ENCODE measurements around the gene RRP7A. TPM values are rescaled to one million over a fixed set of nuclear protein-coding genes. Genes with fewer than 3 reads are reported as not detected.
"Not testable (repeated sequence)": the region's sequence is repeated elsewhere in the genome, so short reads cannot be mapped to it uniquely, and the experiment has no call there.

RRP7A gene
- total RNA-seq, 4 donors from 2014 or later: 26.2 to 26.5 (median 26.4) TPM

DNA sequence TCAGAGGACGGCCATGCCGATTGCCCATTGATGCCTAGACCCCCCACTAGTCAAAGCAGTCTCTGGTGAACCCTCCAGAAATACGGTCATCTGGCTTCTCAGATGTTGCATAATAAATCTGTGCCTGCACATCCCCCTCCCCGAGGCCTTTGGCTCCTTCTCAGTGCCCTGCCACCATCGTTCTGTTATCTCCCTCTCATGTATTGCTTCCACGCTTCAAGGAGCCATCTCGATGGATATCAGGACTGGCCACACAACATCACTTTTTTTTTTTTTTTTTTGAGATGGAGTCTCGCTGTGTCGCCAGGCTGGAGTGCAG is 1.6 kb upstream of the RRP7A start:
- Histone ChIP-seq H3K27ac (replicated peaks in 1 of 4) (no peak overlapping the region), H3K4me3 (no peak overlapping the region), H3K4me1 (peaks cover 8 to 20% (median 14%) of the 10 kb centered on the region in 4 donors), H3K9me3 (no peaks in the 10 kb centered on the region), H3K27me3 (no peaks in the 10 kb centered on the region), H3K36me3 (peaks cover 8 to 16% (median 11%) of the 10 kb centered on the region in 4 donors)
- intact Hi-C loops (cut with DNase I): no loop called here
- no peak for DNase-seq (ENCODE audit: extremely low spot score)
- TF ChIP-seq EP300 (IDR thresholded peaks at IDR 0.05): no peak
- no peak for TF ChIP-seq POLR2A (IDR thresholded peaks at IDR 0.05; ENCODE audit: low read depth)
- TF ChIP-seq, protein P1, sequence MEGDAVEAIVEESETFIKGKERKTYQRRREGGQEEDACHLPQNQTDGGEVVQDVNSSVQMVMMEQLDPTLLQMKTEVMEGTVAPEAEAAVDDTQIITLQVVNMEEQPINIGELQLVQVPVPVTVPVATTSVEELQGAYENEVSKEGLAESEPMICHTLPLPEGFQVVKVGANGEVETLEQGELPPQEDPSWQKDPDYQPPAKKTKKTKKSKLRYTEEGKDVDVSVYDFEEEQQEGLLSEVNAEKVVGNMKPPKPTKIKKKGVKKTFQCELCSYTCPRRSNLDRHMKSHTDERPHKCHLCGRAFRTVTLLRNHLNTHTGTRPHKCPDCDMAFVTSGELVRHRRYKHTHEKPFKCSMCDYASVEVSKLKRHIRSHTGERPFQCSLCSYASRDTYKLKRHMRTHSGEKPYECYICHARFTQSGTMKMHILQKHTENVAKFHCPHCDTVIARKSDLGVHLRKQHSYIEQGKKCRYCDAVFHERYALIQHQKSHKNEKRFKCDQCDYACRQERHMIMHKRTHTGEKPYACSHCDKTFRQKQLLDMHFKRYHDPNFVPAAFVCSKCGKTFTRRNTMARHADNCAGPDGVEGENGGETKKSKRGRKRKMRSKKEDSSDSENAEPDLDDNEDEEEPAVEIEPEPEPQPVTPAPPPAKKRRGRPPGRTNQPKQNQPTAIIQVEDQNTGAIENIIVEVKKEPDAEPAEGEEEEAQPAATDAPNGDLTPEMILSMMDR (IDR thresholded peaks at IDR 0.05): no peak
- no peak for TF ChIP-seq POLR2AphosphoS5 (IDR thresholded peaks at IDR 0.05)
- WGBS: 95% methylated on average over 9 of the region's 9 CpGs

DNA sequence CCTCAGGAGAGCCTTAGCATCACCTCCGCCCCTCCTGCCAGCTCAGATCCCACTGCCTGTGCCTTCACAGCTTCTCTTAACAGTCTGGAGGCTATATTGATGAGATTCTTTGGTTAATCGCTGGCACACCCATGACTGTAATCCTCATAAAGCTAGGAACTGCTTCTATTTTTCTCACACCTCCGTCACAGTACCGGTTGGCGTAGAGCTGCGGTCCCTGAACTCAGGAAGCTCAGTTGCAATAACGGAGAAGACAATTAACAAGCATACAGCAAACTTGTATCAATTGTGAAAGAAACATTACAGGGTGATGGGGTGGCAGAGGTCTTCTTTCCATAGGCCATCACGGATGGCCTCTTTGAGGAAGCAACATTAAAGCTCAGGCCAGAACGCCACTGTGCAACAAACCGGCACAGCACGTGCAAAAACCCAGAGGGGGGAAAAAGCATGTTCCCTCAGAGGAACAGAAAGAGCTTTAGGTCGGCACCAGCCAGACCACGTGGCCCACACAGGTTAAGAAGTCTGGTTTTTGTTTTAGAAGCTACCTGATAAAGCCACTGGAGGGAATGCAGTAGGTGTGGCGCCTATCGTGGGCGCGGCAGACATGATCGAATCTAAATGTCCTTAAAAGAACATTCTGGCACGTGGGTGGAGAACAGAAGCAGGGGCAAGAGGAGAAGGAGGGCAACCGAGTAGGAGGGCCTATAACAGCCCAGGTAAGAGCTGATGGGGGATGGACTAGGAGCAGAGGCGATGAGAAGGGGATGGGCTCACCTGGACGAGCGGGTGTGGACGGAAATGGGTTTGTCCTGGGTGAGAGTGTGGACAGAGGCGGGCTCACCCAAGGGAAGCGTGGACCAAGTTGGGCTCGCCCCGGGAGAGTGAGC is 715 bp downstream of the RRP7A start:
- H3K27me3 ChIP-seq; intact Hi-C loops (cut with DNase I); H3K9me3 ChIP-seq; DNase-seq (ENCODE audit: extremely low spot score): not testable (repeated sequence)
- H3K4me3 ChIP-seq: peak overlapping the region; percentile 83 to 90 (median 87)
- H3K36me3 ChIP-seq: peaks cover 15 to 37% (median 30%) of the 10 kb centered on the region in 4 donors
- WGBS: 25% methylated on average over 13 of the region's 28 CpGs
- peak overlapping the region; percentile 73 to 83 (median 76) for H3K27ac ChIP-seq (replicated peaks in 1 of 4)
- H3K4me1 ChIP-seq: peaks cover 8 to 20% (median 14%) of the 10 kb centered on the region in 4 donors

DNA sequence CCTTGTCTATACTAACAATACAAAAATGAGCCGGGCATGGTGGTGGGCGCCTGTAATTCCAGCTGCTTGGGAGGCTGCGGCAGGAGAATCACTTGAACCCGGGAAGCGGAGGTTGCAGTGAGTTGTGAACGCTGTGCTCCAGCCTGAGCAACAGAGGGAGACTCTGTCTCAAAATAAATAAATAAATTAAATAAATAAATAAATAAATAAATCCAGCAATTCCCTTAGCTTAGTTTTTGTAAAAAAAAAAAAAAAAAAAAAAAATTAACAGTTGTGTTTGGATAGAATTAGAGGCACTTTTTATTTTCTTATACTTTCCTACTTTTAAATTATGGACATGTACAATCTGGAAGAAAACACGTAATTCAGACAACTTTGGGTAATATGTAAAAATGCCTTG is 2.5 kb downstream of the RRP7A start:
- H3K4me3 ChIP-seq: not testable (repeated sequence)

DNA sequence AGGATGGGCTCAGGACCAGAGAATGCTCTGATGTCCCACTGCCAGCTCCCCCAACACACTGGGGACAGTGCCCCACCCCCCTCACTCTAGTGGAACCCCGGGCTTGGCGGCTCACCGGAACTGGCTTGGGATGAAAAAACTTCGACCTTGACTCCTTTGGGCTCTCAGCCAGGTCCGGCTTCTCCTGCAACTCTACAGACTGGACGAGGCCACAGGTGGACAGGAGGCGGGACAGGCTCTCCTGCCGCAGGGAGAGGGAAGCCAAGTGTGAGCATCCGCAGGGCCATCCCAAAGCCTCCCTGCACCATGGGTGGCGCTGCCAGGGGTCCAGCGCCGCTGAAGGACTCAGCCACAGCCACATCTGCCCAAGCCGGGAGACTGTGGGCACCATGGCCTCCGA is 3.7 kb downstream of the RRP7A start:
- Histone ChIP-seq H3K36me3 (peaks cover 31 to 60% (median 49%) of the 10 kb centered on the region in 4 donors), H3K4me1 (peaks cover 14 to 31% (median 22%) of the 10 kb centered on the region in 4 donors), H3K27me3 (no peaks in the 10 kb centered on the region), H3K27ac (replicated peaks in 1 of 4) (no peak overlapping the region), H3K4me3 (no peak overlapping the region), H3K9me3 (no peaks in the 10 kb centered on the region)
- 92% methylated on average over 5 of the region's 14 CpGs for WGBS
- no peak for TF ChIP-seq EP300 (IDR thresholded peaks at IDR 0.05)
- no peak for TF ChIP-seq POLR2A (IDR thresholded peaks at IDR 0.05; ENCODE audit: low read depth)
- TF ChIP-seq POLR2AphosphoS5 (IDR thresholded peaks at IDR 0.05): no peak
- TF ChIP-seq, protein P1 (IDR thresholded peaks at IDR 0.05): no peak
- intact Hi-C loops (cut with DNase I): no loop called here
- DNase-seq (ENCODE audit: extremely low spot score): no peak

More for the DNA sequence above, 2.5 kb downstream of the RRP7A start:
- intact Hi-C loops (cut with DNase I); H3K27ac ChIP-seq (replicated peaks in 1 of 4); H3K9me3 ChIP-seq; DNase-seq (ENCODE audit: extremely low spot score); H3K27me3 ChIP-seq: not testable (repeated sequence)
- H3K4me1 ChIP-seq: peaks cover 14 to 25% (median 21%) of the 10 kb centered on the region in 4 donors
- H3K36me3 ChIP-seq: peaks cover 21 to 48% (median 41%) of the 10 kb centered on the region in 4 donors
- 95% methylated on average over 7 of the region's 7 CpGs for WGBS

DNA sequence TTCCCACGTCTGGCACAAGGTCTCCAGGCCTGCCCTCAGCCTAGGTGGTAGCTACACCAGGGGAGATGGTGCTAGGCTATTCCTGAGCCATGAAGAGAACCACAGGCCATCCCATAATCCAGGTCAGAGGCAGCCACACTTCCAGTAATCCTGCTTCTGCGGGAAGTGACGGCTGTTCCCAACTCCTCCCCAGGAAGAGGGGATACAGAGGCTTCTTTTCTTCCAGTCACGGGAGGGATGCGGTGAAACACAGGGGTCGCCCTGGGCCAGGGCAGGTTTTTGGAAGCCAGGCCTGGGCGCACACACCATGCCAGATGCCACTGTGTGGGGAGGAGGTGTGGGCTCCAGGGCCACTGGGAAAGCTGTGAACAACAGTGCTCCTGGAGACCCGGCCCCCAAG is 4.3 kb downstream of the RRP7A start:
- DNase-seq (ENCODE audit: extremely low spot score); H3K9me3 ChIP-seq; intact Hi-C loops (cut with DNase I); H3K27ac ChIP-seq (replicated peaks in 1 of 4); H3K27me3 ChIP-seq; H3K4me3 ChIP-seq: not testable (repeated sequence)
- no CpG with 5 or more reads among the region's 8 CpGs for WGBS
- peaks cover 31 to 64% (median 49%) of the 10 kb centered on the region in 4 donors for H3K36me3 ChIP-seq
- H3K4me1 ChIP-seq: peaks cover 14 to 30% (median 21%) of the 10 kb centered on the region in 4 donors

DNA sequence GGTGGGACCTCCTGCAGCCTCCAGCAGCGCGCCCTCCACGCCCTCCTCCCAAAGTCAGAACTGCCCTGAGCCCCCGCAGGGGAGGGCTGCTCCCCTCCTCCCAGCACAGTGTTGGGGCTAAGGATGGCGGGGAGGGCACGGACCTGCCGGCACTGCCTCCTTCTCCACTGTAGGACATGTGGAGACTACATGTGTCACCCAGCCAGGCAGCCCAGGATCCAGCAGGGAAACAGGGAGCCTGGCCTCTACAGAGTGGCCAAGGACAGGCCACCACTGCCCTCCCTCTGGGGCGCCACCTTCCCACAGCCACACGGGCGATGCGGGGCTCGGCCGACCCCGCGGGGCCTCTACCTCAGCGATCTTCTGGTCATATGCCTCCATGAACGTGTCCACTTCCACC is 5.3 kb downstream of the RRP7A start:
- H3K4me3 ChIP-seq; DNase-seq (ENCODE audit: extremely low spot score); H3K27ac ChIP-seq (replicated peaks in 1 of 4); intact Hi-C loops (cut with DNase I); H3K9me3 ChIP-seq; H3K27me3 ChIP-seq: not testable (repeated sequence)
- WGBS: no CpG with 5 or more reads among the region's 17 CpGs
- peaks cover 31 to 64% (median 49%) of the 10 kb centered on the region in 4 donors for H3K36me3 ChIP-seq
- peaks cover 9 to 23% (median 15%) of the 10 kb centered on the region in 4 donors for H3K4me1 ChIP-seq

Data from esophagus muscularis mucosa (tissue), 4 donors.